SK-N-SH (cell line): ENCODE results near the gene CDC45. TPM values are rescaled to one million over a fixed set of nuclear protein-coding genes. Genes with fewer than 3 reads are reported as not detected.

Source experiments
- CTCF ChIA-PET: fragments of 300-600, 350-600 bp; formaldehyde crosslinking; extraction: SDS; loops from one replicate; lab custom pipeline; 2021; lab: Yijun Ruan, JAX
- POLR2A ChIA-PET: fragments of 350-600 bp; sonication (Branson Sonifier 250); formaldehyde crosslinking; extraction: SDS; loops from one replicate; lab custom pipeline; 2020; ENCODE audit warnings: antibody characterized with exemption, inconsistent platforms; lab: Yijun Ruan, JAX
- DNase-seq: peaks from one replicate; pipeline ENCODE4 v3.0.0; 2012
- H2AFZ ChIP-seq: fragments of 200-600 bp; sonication (generic); 2 replicates; pipeline ENCODE4 v1.8.1; 2016; ENCODE audit warnings: antibody characterized with exemption, mild to moderate bottlenecking, low read depth
- H3F3A ChIP-seq: fragments of 200-600 bp; sonication (generic); replicated peaks from 2 replicates; pipeline ENCODE3; 2016; ENCODE audit warnings: antibody characterized with exemption, mild to moderate bottlenecking; ENCODE audit not compliant: insufficient read depth
- H3K27ac ChIP-seq, 2 experiments: fragments of 200-500 bp in 1 of 2; fragments of 200-600 bp in 1 of 2; sonication (Bioruptor generic) in 1 of 2; sonication (generic), shearing (Covaris generic) in 1 of 2; 2 replicates each; pipeline versions ENCODE4 v1.5.1 to v1.6.1; 2014 to 2016; ENCODE audit warnings: low read depth in 2 of 2, inconsistent platforms in 1 of 2, low read length in 1 of 2, mild to moderate bottlenecking in 1 of 2, mixed read lengths in 1 of 2
- H3K27me3 ChIP-seq: fragments of 200-600 bp; sonication (generic), shearing (Covaris generic); 2 replicates; pipeline ENCODE4 v1.6.1; 2016; ENCODE audit warnings: mixed run types; ENCODE audit not compliant: insufficient read depth
- H3K36me3 ChIP-seq, 2 experiments: fragments of 200-500 bp in 1 of 2; fragments of 200-600 bp in 1 of 2; sonication (Bioruptor generic) in 1 of 2; sonication (generic) in 1 of 2; replicated peaks in 1 of 2; 2 replicates each; pipeline versions ENCODE3 to v1.5.1; 2014 to 2016; ENCODE audit warnings: low read length in 1 of 2, mild to moderate bottlenecking in 1 of 2; ENCODE audit not compliant: insufficient read depth in 2 of 2, control insufficient read depth in 1 of 2
- H3K4me1 ChIP-seq, 2 experiments: fragments of 200-500 bp in 1 of 2; fragments of 200-600 bp in 1 of 2; sonication (Bioruptor generic) in 1 of 2; sonication (generic), shearing (Covaris generic) in 1 of 2; 2 replicates each; pipeline versions ENCODE4 v1.5.1 to v1.6.1; 2014 to 2016; ENCODE audit warnings: low read depth in 1 of 2, low read length in 1 of 2, mixed run types in 1 of 2; ENCODE audit not compliant: insufficient read depth in 2 of 2, control insufficient read depth in 1 of 2
- H3K4me2 ChIP-seq: fragments of 200-600 bp; sonication (generic), shearing (Covaris generic); 2 replicates; pipeline ENCODE4 v1.6.1; 2017; ENCODE audit warnings: mixed run types
- H3K4me3 ChIP-seq, 2 experiments: fragments of 200-500 bp in 1 of 2; fragments of 200-600 bp in 1 of 2; sonication (Bioruptor generic) in 1 of 2; sonication (generic), shearing (Covaris generic) in 1 of 2; 2 replicates each; pipeline versions ENCODE4 v1.5.1 to v1.8.1; 2014 to 2016; ENCODE audit warnings: low read depth in 2 of 2, inconsistent platforms in 1 of 2, low read length in 1 of 2, mild to moderate bottlenecking in 1 of 2, mixed read lengths in 1 of 2, moderate library complexity in 1 of 2
- H3K79me2 ChIP-seq: fragments of 200-600 bp; sonication (generic); 2 replicates; pipeline ENCODE4 v1.8.1; 2017; ENCODE audit warnings: mild to moderate bottlenecking; ENCODE audit not compliant: insufficient read depth
- H3K9ac ChIP-seq: fragments of 200-600 bp; sonication (generic); 2 replicates; pipeline ENCODE4 v1.6.1; 2017; ENCODE audit warnings: mixed run types
- H3K9me2 ChIP-seq: fragments of 200-600 bp; sonication (generic); 2 replicates; pipeline ENCODE4 v1.6.1; 2017; ENCODE audit warnings: mixed run types
- H3K9me3 ChIP-seq: fragments of 200-600 bp; sonication (generic); 2 replicates; pipeline ENCODE4 v1.6.1; 2017; ENCODE audit warnings: mixed run types, mild to moderate bottlenecking, moderate library complexity
- H4K20me1 ChIP-seq: fragments of 200-600 bp; sonication (generic); 2 replicates; pipeline ENCODE4 v1.6.1; 2017; ENCODE audit warnings: mild to moderate bottlenecking, mixed run types; ENCODE audit not compliant: insufficient read depth
- EP300 ChIP-seq, 2 experiments: IDR thresholded peaks; 2 replicates each; pipeline versions ENCODE4 v1.4.0 to v1.6.1; 2012; ENCODE audit warnings: borderline replicate concordance in 1 of 2, low read depth in 1 of 2, low read length in 1 of 2
- EZH2phosphoT487 ChIP-seq: fragments of 200-600 bp; sonication (generic); IDR thresholded peaks from 2 replicates; pipeline ENCODE4 v1.6.1; 2017; ENCODE audit warnings: low read depth, mixed run types, mild to moderate bottlenecking, antibody characterized with exemption, moderate library complexity, borderline replicate concordance
- FOXJ3 ChIP-seq: sonication (generic); formaldehyde crosslinking; IDR thresholded peaks from 2 replicates; pipeline ENCODE4 v1.5.1; 2020; ENCODE audit warnings: mild to moderate bottlenecking, missing genetic modification reagents
- GATA2 ChIP-seq: sonication (generic); formaldehyde crosslinking; IDR thresholded peaks from 2 replicates; pipeline ENCODE4 v1.5.0; 2020; ENCODE audit warnings: mild to moderate bottlenecking, missing genetic modification reagents
- MEF2A ChIP-seq: IDR thresholded peaks from 2 replicates; pipeline ENCODE4 v1.4.0; 2012; ENCODE audit warnings: low read depth, borderline replicate concordance
- MXI1 ChIP-seq: IDR thresholded peaks from 2 replicates; pipeline ENCODE4 v1.6.1; 2012; ENCODE audit warnings: mild to moderate bottlenecking, low read depth, low read length, improper control_type of control experiment
- NRF1 ChIP-seq: IDR thresholded peaks from 2 replicates; pipeline ENCODE4 v1.6.1; 2012; ENCODE audit warnings: low read depth, mild to moderate bottlenecking, low read length
- RAD21 ChIP-seq: IDR thresholded peaks from 2 replicates; pipeline ENCODE4 v1.6.1; 2012; ENCODE audit warnings: mild to moderate bottlenecking, low read length
- RFX5 ChIP-seq: IDR thresholded peaks from 2 replicates; pipeline ENCODE4 v1.6.1; 2012; ENCODE audit warnings: mild to moderate bottlenecking, improper control_type of control experiment, low read length
- SIN3A ChIP-seq: IDR thresholded peaks from 2 replicates; pipeline ENCODE4 v1.6.1; 2012; ENCODE audit warnings: low read depth, mild to moderate bottlenecking, low read length, moderate library complexity, borderline replicate concordance
- TAF1 ChIP-seq: IDR thresholded peaks from 2 replicates; pipeline ENCODE4 v1.6.1; 2012; ENCODE audit warnings: low read depth, mild to moderate bottlenecking, low read length, moderate library complexity, borderline replicate concordance
- TEAD4 ChIP-seq: IDR thresholded peaks from 2 replicates; pipeline ENCODE4 v1.4.0; 2012; ENCODE audit warnings: mild to moderate bottlenecking, borderline replicate concordance; ENCODE audit not compliant: insufficient read depth
- ZBTB33 ChIP-seq: IDR thresholded peaks from 2 replicates; pipeline ENCODE4 v1.4.0; 2012; ENCODE audit warnings: low read depth, borderline replicate concordance
- WGBS: methylation state at CpG from one replicate; pipeline ENCODE4 v1.1.6; 2017; ENCODE audit warnings: low lambda C conversion rate; 5-methylcytosine and 5-hydroxymethylcytosine counted together
- polyA plus RNA-seq, 3 experiments: library from polyadenylated mRNA; depleted of rRNA; stranded (reverse); fragments of >200 nt; gene quantifications; 2 replicates each; pipeline ENCODE4 v1.2.3, GENCODE V29; 2012
- TF ChIP-seq, protein P1 (sequence below): fragments of 200-600 bp; sonication (generic); IDR thresholded peaks from 2 replicates; pipeline ENCODE4 v1.6.1; 2017; ENCODE audit warnings: antibody characterized with exemption, mild to moderate bottlenecking, moderate library complexity
- TF ChIP-seq, protein P2 (sequence below): fragments of 150-350 bp; IDR thresholded peaks from 2 replicates; pipeline ENCODE4 v1.6.1; 2017; ENCODE audit warnings: antibody characterized with exemption, low read length, low read depth, borderline replicate concordance

Gene CDC45
- polyA plus RNA-seq, 1 of the 3 experiments (the other 2 are of a cell fraction): 23.6 TPM

- Histone ChIP-seq H3K9me3 (no peaks in the 10 kb centered on the region), H3K4me1 (peaks cover 0 to 11% of the 10 kb centered on the region in 2 experiments; a peak in 1 of 4 replicates), H3K9me2 (no peaks in the 10 kb centered on the region), H3K27me3 (no peaks in the 10 kb centered on the region), H3K79me2 (no peaks in the 10 kb centered on the region), H3K9ac (no peak overlapping the region)
- CTCF ChIA-PET: no interaction called here
- TF ChIP-seq TAF1 (no peak), EZH2phosphoT487 (no peak), ZBTB33 (no peak), TEAD4 (no peak), FOXJ3 (no peak), MEF2A (no peak), GATA2 (CRISPR knock-in tag) (no peak), SIN3A (no peak), RAD21 (no peak), NRF1 (no peak), EP300 (IDR thresholded peaks at IDR 0.05; ENCODE audit: borderline replicate concordance in 1 of 2, low read depth in 1 of 2, low read length in 1 of 2) (no peak), MXI1 (no peak), RFX5 (no peak)
- TF ChIP-seq, protein P1, sequence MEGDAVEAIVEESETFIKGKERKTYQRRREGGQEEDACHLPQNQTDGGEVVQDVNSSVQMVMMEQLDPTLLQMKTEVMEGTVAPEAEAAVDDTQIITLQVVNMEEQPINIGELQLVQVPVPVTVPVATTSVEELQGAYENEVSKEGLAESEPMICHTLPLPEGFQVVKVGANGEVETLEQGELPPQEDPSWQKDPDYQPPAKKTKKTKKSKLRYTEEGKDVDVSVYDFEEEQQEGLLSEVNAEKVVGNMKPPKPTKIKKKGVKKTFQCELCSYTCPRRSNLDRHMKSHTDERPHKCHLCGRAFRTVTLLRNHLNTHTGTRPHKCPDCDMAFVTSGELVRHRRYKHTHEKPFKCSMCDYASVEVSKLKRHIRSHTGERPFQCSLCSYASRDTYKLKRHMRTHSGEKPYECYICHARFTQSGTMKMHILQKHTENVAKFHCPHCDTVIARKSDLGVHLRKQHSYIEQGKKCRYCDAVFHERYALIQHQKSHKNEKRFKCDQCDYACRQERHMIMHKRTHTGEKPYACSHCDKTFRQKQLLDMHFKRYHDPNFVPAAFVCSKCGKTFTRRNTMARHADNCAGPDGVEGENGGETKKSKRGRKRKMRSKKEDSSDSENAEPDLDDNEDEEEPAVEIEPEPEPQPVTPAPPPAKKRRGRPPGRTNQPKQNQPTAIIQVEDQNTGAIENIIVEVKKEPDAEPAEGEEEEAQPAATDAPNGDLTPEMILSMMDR: no peak
- TF ChIP-seq, protein P2, sequence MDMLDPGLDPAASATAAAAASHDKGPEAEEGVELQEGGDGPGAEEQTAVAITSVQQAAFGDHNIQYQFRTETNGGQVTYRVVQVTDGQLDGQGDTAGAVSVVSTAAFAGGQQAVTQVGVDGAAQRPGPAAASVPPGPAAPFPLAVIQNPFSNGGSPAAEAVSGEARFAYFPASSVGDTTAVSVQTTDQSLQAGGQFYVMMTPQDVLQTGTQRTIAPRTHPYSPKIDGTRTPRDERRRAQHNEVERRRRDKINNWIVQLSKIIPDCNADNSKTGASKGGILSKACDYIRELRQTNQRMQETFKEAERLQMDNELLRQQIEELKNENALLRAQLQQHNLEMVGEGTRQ: no peak
- TF ChIP-seq, all 33 proteins: peak for 0
- Histone ChIP-seq H3K27ac (no peak overlapping the region), H3K4me3 (no peak overlapping the region), H3K4me2 (no peak overlapping the region), H3F3A (no peaks in the 10 kb centered on the region), H3K36me3 (no peaks in the 10 kb centered on the region), H4K20me1 (no peaks in the 10 kb centered on the region), H2AFZ (no peak overlapping the region)
- DNase-seq: no peak
- 70% methylated on average over 5 of the region's 5 CpGs for WGBS
- POLR2A ChIA-PET: no interaction called here
Observed at GRCh38 chr22:19545935-19546207, 66.2 kb downstream of the CDC45 start.
